Measurements from ENCODE around the gene RNF150.

Gene RNF150

DNA sequence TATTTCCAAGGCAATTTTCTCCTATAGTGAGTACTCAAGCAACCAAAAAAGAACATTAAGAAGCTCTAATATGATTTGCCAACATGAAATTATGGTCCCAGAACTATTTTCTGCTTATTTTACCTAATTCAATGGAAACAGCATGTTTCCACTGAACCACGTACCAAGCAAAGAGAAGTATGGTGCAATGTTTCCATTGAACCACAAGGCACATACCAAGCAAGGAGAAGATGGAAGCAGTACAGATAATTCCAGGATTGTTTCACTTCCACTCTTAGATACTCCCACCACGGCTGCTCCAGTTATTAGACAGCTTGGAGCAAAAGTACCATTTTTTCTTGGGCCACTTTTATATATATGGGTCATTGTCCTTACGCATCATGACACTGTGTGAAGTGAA lies 164.9 kb downstream of the RNF150 start:
- DNase-seq (ENCODE audit: low read depth): no peak
- in situ Hi-C loops (cut with HindIII; ENCODE audit: low sequenced_read_pairs): no loop called here
- TF ChIP-seq, protein P1, sequence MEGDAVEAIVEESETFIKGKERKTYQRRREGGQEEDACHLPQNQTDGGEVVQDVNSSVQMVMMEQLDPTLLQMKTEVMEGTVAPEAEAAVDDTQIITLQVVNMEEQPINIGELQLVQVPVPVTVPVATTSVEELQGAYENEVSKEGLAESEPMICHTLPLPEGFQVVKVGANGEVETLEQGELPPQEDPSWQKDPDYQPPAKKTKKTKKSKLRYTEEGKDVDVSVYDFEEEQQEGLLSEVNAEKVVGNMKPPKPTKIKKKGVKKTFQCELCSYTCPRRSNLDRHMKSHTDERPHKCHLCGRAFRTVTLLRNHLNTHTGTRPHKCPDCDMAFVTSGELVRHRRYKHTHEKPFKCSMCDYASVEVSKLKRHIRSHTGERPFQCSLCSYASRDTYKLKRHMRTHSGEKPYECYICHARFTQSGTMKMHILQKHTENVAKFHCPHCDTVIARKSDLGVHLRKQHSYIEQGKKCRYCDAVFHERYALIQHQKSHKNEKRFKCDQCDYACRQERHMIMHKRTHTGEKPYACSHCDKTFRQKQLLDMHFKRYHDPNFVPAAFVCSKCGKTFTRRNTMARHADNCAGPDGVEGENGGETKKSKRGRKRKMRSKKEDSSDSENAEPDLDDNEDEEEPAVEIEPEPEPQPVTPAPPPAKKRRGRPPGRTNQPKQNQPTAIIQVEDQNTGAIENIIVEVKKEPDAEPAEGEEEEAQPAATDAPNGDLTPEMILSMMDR (IDR thresholded peaks at IDR 0.05; ENCODE audit: low read depth, low read length, missing control alignments): no peak
- no peak overlapping the region for H3K4me3 ChIP-seq (ENCODE audit: low read depth, low read length)

DNA sequence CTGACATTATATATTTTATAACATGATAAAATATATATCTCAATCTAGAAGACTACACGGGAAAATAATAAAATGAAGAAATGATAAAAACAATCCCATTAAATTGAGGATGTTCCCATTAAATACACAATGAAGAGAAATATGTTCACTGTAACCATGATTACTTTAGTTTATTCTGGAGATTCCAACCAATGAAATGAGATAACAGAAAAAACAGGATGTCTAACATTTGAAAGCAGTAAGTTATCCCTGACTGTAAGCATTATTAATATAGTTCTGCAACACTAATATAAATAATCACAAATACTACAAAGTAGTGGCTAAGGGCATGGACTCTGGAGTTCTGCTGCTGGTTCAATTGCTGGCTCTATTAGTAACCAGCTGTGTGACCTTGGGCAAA lies 169.4 kb downstream of the RNF150 start:
- TF ChIP-seq, protein P1 (IDR thresholded peaks at IDR 0.05; ENCODE audit: low read depth, low read length, missing control alignments): no peak
- no peak for DNase-seq (ENCODE audit: low read depth)
- H3K4me3 ChIP-seq (ENCODE audit: low read depth, low read length): no peak overlapping the region
- in situ Hi-C loops (cut with HindIII; ENCODE audit: low sequenced_read_pairs): no loop called here

GRCh38 chr4:140955641-140956040 lies 177.6 kb downstream of the RNF150 start:
- in situ Hi-C loops (cut with HindIII; ENCODE audit: low sequenced_read_pairs): no loop called here
- no peak overlapping the region for H3K4me3 ChIP-seq (ENCODE audit: low read depth, low read length)
- DNase-seq (ENCODE audit: low read depth): no peak
- TF ChIP-seq, protein P1 (IDR thresholded peaks at IDR 0.05; ENCODE audit: low read depth, low read length, missing control alignments): no peak

GRCh38 chr4:140952717-140953116 lies 180.6 kb downstream of the RNF150 start:
- in situ Hi-C loops (cut with HindIII; ENCODE audit: low sequenced_read_pairs): no loop called here
- DNase-seq (ENCODE audit: low read depth): no peak
- H3K4me3 ChIP-seq (ENCODE audit: low read depth, low read length): no peak overlapping the region
- TF ChIP-seq, protein P1 (IDR thresholded peaks at IDR 0.05; ENCODE audit: low read depth, low read length, missing control alignments): no peak

DNA sequence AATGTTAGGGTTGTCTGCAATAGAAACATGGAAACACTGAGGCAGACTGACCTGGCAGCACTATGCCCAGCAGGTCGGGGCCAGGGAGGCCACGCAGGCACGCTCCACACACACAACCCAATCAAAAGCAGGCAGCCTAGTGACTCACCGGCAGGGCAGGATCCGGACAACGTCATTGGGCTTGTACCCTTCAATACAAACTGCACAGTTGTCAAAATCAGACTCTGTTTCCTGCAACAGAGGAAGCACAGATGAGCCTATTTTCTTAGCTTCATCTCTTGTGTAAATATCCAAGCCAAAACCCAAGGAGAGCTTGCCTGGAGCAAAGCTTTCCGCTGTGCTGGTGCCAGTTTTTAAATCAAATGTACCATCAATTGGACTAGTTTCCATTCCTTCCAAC lies 185.8 kb downstream of the RNF150 start:
- DNase-seq (ENCODE audit: low read depth): no peak
- TF ChIP-seq, protein P1 (IDR thresholded peaks at IDR 0.05; ENCODE audit: low read depth, low read length, missing control alignments): no peak
- no peak overlapping the region for H3K4me3 ChIP-seq (ENCODE audit: low read depth, low read length)
- in situ Hi-C loops (cut with HindIII; ENCODE audit: low sequenced_read_pairs): no loop called here

DNA sequence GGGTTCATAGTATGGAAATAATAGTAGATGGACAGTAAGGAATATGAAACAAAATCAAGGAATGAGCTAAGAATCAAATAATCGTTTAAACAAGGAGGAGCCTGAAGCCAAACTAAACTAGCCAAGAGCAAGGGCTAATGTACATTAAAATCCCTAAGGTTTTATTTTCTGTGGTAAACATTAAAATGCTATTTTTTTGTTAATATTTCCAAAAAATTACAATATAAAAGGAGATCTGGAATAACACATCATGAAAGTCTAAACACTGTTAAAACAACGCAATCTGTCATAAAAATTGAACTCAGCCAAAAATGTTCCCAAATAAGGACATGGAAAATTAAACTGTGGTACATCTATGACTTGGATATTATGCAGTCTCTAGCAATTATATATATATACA lies 188.2 kb downstream of the RNF150 start:
- no peak overlapping the region for H3K4me3 ChIP-seq (ENCODE audit: low read depth, low read length)
- DNase-seq (ENCODE audit: low read depth): no peak
- in situ Hi-C loops (cut with HindIII; ENCODE audit: low sequenced_read_pairs): no loop called here
- TF ChIP-seq, protein P1 (IDR thresholded peaks at IDR 0.05; ENCODE audit: low read depth, low read length, missing control alignments): no peak

DNA sequence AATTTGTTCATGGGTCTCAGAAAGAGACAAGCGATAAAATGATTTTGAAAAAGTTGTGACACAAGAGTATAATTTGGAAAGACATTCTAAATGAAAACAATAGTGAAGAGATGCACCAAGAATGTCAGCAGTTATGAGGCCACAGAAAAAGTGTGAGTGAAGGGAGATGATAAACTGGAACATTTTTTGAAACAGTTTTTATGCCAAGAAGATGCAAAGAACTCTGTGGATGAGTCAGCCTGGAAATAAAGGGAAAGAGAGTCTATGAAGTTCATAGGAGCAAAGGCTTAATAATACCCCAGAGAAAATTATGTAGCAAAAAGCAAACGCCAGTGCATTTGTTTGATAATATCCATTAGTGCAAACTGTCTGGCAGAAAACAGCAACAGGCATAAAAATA lies 188.7 kb downstream of the RNF150 start:
- TF ChIP-seq, protein P1 (IDR thresholded peaks at IDR 0.05; ENCODE audit: low read depth, low read length, missing control alignments): no peak
- peak; percentile 48 for DNase-seq (ENCODE audit: low read depth)
- no peak overlapping the region for H3K4me3 ChIP-seq (ENCODE audit: low read depth, low read length)
- in situ Hi-C loops (cut with HindIII; ENCODE audit: low sequenced_read_pairs): no loop called here

All from astrocyte of the cerebellum (primary cell).